Stimulated activated CD8-positive, alpha-beta memory T cell treated with anti-CD3 and anti-CD28 coated beads, Interleukin-12 subunit alpha, Interleukin-12 subunit beta, amount 100 ng/mL, for 24 hours (primary cell): ENCODE results near the gene PHF24.
"Not testable (repeated sequence)": the region's sequence is repeated elsewhere in the genome, so short reads cannot be mapped to it uniquely, and the experiment has no call there.

ENCODE experiments used
- DNase-seq: peaks from one replicate; pipeline ENCODE4 v3.0.0-alpha.2; 2020; ENCODE audit errors: extremely low read depth

Gene PHF24

DNA sequence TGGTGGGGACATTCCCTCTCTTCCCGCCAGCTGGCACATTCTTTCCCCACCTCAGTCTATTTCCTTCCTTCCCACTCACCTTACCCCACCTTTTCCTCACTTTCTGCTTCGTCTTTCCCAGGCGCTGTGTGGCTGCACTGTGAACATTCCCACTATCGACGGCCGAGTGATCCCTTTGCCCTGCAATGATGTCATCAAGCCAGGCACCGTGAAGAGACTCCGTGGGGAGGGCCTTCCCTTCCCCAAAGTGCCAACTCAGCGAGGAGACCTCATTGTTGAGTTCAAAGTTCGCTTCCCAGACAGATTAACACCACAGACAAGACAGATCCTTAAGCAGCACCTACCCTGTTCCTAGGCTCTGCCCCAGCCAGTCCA, 38.8 kb downstream of the PHF24 start:
- no peak for DNase-seq

- no peak for DNase-seq
These were observed 39.3 kb downstream of the PHF24 start for GRCh38 chr9:34997379-34997781.

GRCh38 chr9:34998266-34998665, 40.2 kb downstream of the PHF24 start:
- no peak for DNase-seq

GRCh38 chr9:34999576-34999975, 41.5 kb downstream of the PHF24 start:
- no peak for DNase-seq

DNA sequence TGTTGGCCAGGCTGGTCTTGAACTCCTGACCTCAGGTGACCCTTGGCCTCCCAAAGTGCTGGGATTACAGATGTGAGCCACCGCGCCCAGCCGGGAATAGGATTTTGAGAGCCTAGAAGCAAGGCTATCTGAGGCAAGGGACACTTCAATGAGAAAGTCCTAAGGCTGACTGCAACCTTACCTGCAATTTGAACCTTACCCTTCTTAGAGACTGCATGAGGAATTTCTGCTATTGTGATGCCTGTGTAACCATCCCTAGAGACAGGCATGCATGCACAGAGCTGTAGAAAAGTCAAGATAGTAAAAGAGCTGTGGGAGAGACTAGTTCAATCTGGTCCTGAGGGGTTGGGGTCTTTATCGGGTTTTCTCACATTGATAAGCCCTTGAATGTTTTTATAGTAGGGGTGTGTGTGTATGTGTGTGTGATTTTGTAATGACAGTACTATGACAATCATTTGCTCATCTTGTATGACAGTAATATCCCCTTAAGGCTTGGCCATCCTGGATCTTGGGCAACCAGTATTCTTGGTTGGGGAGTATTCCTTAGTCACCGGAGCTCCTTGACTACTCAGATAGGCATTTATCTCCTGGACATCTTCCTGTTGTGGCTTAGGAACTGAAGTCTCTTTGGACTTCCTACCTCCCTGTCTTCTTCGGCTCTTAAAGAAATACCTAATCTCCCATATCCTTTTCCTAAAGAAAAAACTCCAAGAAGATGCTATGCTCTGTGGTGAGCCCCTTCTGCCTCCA, 42.6 kb downstream of the PHF24 start:
- DNase-seq = no peak

GRCh38 chr9:35001285-35001677, 43.2 kb downstream of the PHF24 start:
- no peak for DNase-seq

- DNase-seq = no peak
These were observed 43.9 kb downstream of the PHF24 start for GRCh38 chr9:35001803-35002502.

- DNase-seq = no peak
These were observed 44.5 kb downstream of the PHF24 start for GRCh38 chr9:35002623-35003022.

- DNase-seq = not testable (repeated sequence)
These were observed 46.2 kb downstream of the PHF24 start for GRCh38 chr9:35004299-35004698.

- DNase-seq = no peak
These were observed 52.4 kb downstream of the PHF24 start for GRCh38 chr9:35010351-35010958.

GRCh38 chr9:35014517-35014916, 56.4 kb downstream of the PHF24 start:
- no peak for DNase-seq

GRCh38 chr9:35023443-35023842, 65.4 kb downstream of the PHF24 start:
- not testable (repeated sequence) for DNase-seq

GRCh38 chr9:35026671-35027070, 68.6 kb downstream of the PHF24 start:
- DNase-seq = no peak

GRCh38 chr9:35027374-35027773, 69.3 kb downstream of the PHF24 start:
- no peak for DNase-seq

DNA sequence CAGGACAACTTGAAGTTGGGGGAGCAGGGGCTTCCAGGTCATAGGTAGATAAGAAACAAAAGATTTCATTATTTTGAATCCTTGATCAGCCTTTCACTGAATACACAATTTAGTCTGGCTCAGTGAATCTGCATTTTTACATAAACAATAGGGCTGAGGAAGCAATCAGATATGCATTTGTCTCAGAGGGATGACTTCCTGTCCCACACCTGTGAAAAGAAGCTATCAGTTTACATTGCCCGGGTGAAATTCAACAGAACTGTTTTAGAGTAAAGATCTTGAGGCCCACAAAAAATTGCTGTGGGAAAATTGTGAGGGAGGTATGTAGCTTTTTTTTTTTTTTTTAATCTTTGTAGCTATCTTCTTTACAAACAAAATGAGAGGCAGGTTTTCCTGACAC, 69.8 kb downstream of the PHF24 start:
- no peak for DNase-seq

- DNase-seq = no peak
These were observed 70.3 kb downstream of the PHF24 start for GRCh38 chr9:35028341-35028740.

GRCh38 chr9:35029241-35029640, 71.2 kb downstream of the PHF24 start:
- DNase-seq = no peak

DNA sequence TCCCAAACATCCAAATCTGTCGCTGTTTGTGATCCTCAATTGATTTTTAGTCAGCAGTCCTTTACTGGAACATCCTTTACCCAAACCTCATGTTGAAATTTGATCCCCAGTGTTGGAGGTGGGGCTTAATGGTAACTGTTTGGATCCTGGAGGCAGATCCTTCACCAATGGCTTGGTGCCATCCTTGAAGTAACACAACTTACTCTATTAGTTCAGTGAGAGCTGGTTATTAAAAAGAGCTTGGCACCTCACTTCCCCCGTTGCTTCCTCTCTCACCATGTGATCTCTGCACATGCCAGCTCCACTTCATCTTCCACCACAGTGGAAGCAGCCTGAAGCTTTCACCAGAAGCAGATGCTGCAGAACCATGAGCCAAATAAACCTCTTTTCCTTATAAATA, 71.8 kb downstream of the PHF24 start:
- DNase-seq = no peak
